ENCODE data around the gene GMDS.
A peak's percentile ranks its signal among the peaks of the same experiment; 100 is the strongest.

GMDS gene

GRCh38 chr6:1640476-1640875, 604.9 kb downstream of the GMDS start:
- Histone ChIP-seq H3K79me1 (replicated peaks; ENCODE audit: low read length, poor library complexity, severe bottlenecking) (no peaks in the 10 kb centered on the region), H3K36me3 (ENCODE audit: control insufficient read depth in 1 of 2, insufficient read depth in 2 of 2, low read depth in 1 of 2, low read length in 2 of 2) (peaks cover 0 to 11% of the 10 kb centered on the region in 2 experiments), H3K27ac (ENCODE audit: low read length, poor library complexity, severe bottlenecking) (no peak overlapping the region), H2AK5ac (ENCODE audit: low read length, severe bottlenecking) (no peak overlapping the region), H3K4me2 (ENCODE audit: low read length, poor library complexity, severe bottlenecking) (no peak overlapping the region), H3K27me3 (ENCODE audit: control insufficient read depth in 1 of 2, insufficient read depth in 1 of 2, low read length in 2 of 2) (no peaks in the 10 kb centered on the region), H2AFZ (ENCODE audit: low read depth, low read length) (no peak overlapping the region), H3K4ac (ENCODE audit: low read depth in 1 of 2, low read length in 2 of 2) (no peak overlapping the region), H2BK15ac (ENCODE audit: low read depth, poor library complexity, severe bottlenecking) (no peak overlapping the region), H3K4me3 (ENCODE audit: insufficient read depth in 1 of 2, low read depth in 1 of 2, low read length in 2 of 2) (no peak overlapping the region), H3K23ac (ENCODE audit: low read length in 2 of 2) (no peak overlapping the region), H3K18ac (ENCODE audit: low read depth in 1 of 2, low read length in 2 of 2) (no peak overlapping the region), H3K4me1 (ENCODE audit: control insufficient read depth, insufficient read depth, low read depth, low read length) (peaks cover 14% of the 10 kb centered on the region), H2BK5ac (ENCODE audit: low read depth, low read length, poor library complexity, severe bottlenecking) (no peak overlapping the region), H3K9ac (ENCODE audit: low read length) (no peak overlapping the region), H3K14ac (ENCODE audit: low read length in 2 of 2) (no peak overlapping the region), H4K91ac (ENCODE audit: low read length) (no peak overlapping the region), H2BK120ac (ENCODE audit: low read depth, low read length) (no peak overlapping the region), H2BK12ac (ENCODE audit: low read length in 2 of 2) (no peak overlapping the region), H4K8ac (ENCODE audit: low read length) (no peak overlapping the region), H3K9me3 (ENCODE audit: control insufficient read depth, low read length) (no peaks in the 10 kb centered on the region)
- WGBS, result 91% methylated on average over 8 of the region's 8 CpGs
- DNase-seq, result no peak

- Histone ChIP-seq H3K14ac (ENCODE audit: low read length in 2 of 2) (no peak overlapping the region), H2BK5ac (ENCODE audit: low read depth, low read length, poor library complexity, severe bottlenecking) (no peak overlapping the region), H4K91ac (ENCODE audit: low read length) (no peak overlapping the region), H3K27ac (ENCODE audit: low read length, poor library complexity, severe bottlenecking) (no peak overlapping the region), H3K23ac (ENCODE audit: low read length in 2 of 2) (no peak overlapping the region), H3K4me2 (ENCODE audit: low read length, poor library complexity, severe bottlenecking) (no peak overlapping the region), H4K8ac (ENCODE audit: low read length) (no peak overlapping the region), H3K9me3 (ENCODE audit: control insufficient read depth, low read length) (no peaks in the 10 kb centered on the region), H2BK12ac (ENCODE audit: low read length in 2 of 2) (no peak overlapping the region), H3K27me3 (ENCODE audit: control insufficient read depth in 1 of 2, insufficient read depth in 1 of 2, low read length in 2 of 2) (no peaks in the 10 kb centered on the region), H3K4ac (ENCODE audit: low read depth in 1 of 2, low read length in 2 of 2) (no peak overlapping the region), H3K18ac (ENCODE audit: low read depth in 1 of 2, low read length in 2 of 2) (no peak overlapping the region), H3K4me3 (ENCODE audit: insufficient read depth in 1 of 2, low read depth in 1 of 2, low read length in 2 of 2) (no peak overlapping the region), H3K4me1 (ENCODE audit: control insufficient read depth, insufficient read depth, low read depth, low read length) (peaks cover 15% of the 10 kb centered on the region), H2AK5ac (ENCODE audit: low read length, severe bottlenecking) (no peak overlapping the region), H3K36me3 (ENCODE audit: control insufficient read depth in 1 of 2, insufficient read depth in 2 of 2, low read depth in 1 of 2, low read length in 2 of 2) (peaks cover 0 to 11% of the 10 kb centered on the region in 2 experiments), H2AFZ (ENCODE audit: low read depth, low read length) (no peak overlapping the region), H3K79me1 (replicated peaks; ENCODE audit: low read length, poor library complexity, severe bottlenecking) (no peaks in the 10 kb centered on the region), H2BK120ac (ENCODE audit: low read depth, low read length) (no peak overlapping the region), H3K9ac (ENCODE audit: low read length) (no peak overlapping the region), H2BK15ac (ENCODE audit: low read depth, poor library complexity, severe bottlenecking) (no peak overlapping the region)
- no peak for DNase-seq
- 89% methylated on average over 9 of the region's 9 CpGs for WGBS
Observed at GRCh38 chr6:1639430-1639829, 606.0 kb downstream of the GMDS start.

DNA sequence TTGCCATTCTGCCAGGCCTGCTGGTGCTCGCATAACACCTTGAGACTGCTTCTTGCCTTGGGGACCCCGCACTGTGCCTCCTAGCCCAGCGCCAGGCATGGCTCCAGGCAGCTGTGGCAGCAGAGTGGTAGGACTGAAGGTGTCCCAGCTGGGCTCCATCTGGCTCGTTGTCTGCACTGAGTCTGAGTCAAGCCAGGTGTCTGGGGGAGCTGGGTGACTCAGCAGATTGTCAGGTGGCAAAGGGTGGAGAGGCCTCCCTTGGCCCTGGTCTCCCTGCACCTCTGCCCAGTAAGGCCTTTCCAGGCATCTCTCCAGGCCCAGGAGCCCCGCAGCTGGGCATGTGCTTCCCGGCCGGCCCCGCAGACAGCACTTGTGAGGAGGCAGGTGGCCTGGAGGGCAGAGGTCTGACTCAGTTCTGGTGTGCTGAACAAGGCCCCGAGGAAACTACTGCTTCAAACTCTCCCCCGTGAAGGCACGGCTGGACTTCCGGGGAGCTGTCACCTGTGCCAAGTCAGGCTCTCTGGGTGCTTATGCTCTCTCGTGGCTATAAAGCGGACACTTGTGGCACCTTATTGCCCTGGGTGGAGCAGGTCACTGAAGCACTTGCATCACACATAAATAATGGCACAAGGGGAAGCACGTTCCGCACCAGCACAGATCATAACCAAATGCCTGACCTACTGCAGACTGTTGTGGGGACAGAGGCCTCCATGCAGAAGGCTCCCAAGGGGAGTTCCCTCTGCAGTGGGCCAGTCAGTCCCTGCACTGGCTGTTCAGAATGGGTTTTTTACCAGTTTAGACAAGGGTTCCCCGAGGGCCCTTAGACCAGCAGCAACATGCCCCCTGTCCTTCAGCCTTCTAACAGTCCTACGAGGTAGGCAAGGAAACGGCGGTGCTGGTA, 608.2 kb downstream of the GMDS start:
- Histone ChIP-seq H2BK12ac (ENCODE audit: low read length in 2 of 2) (no peak overlapping the region), H3K23ac (ENCODE audit: low read length in 2 of 2) (no peak overlapping the region), H3K27me3 (ENCODE audit: control insufficient read depth in 1 of 2, insufficient read depth in 1 of 2, low read length in 2 of 2) (no peaks in the 10 kb centered on the region), H3K9ac (ENCODE audit: low read length) (no peak overlapping the region), H3K4me1 (ENCODE audit: control insufficient read depth, insufficient read depth, low read depth, low read length) (peaks cover 16% of the 10 kb centered on the region), H4K91ac (ENCODE audit: low read length) (no peak overlapping the region), H4K8ac (ENCODE audit: low read length) (no peak overlapping the region), H3K36me3 (ENCODE audit: control insufficient read depth in 1 of 2, insufficient read depth in 2 of 2, low read depth in 1 of 2, low read length in 2 of 2) (peaks cover 0 to 11% of the 10 kb centered on the region in 2 experiments), H2BK5ac (ENCODE audit: low read depth, low read length, poor library complexity, severe bottlenecking) (no peak overlapping the region), H2BK15ac (ENCODE audit: low read depth, poor library complexity, severe bottlenecking) (no peak overlapping the region), H2AK5ac (ENCODE audit: low read length, severe bottlenecking) (no peak overlapping the region), H2BK120ac (ENCODE audit: low read depth, low read length) (no peak overlapping the region), H3K27ac (ENCODE audit: low read length, poor library complexity, severe bottlenecking) (no peak overlapping the region), H3K18ac (ENCODE audit: low read depth in 1 of 2, low read length in 2 of 2) (no peak overlapping the region), H3K79me1 (replicated peaks; ENCODE audit: low read length, poor library complexity, severe bottlenecking) (no peaks in the 10 kb centered on the region), H3K9me3 (ENCODE audit: control insufficient read depth, low read length) (no peaks in the 10 kb centered on the region), H3K4me3 (ENCODE audit: insufficient read depth in 1 of 2, low read depth in 1 of 2, low read length in 2 of 2) (no peak overlapping the region), H3K4me2 (ENCODE audit: low read length, poor library complexity, severe bottlenecking) (no peak overlapping the region), H2AFZ (ENCODE audit: low read depth, low read length) (no peak overlapping the region), H3K14ac (ENCODE audit: low read length in 2 of 2) (peak overlapping the region in 1 of 2 experiments; percentile 8), H3K4ac (ENCODE audit: low read depth in 1 of 2, low read length in 2 of 2) (no peak overlapping the region)
- 89% methylated on average over 20 of the region's 20 CpGs for WGBS
- no peak for DNase-seq

- no peak overlapping the region for H2BK120ac ChIP-seq (ENCODE audit: low read depth, low read length)
- H3K27ac ChIP-seq (ENCODE audit: low read length, poor library complexity, severe bottlenecking), result no peak overlapping the region
- H2BK15ac ChIP-seq (ENCODE audit: low read depth, poor library complexity, severe bottlenecking), result no peak overlapping the region
- H4K8ac ChIP-seq (ENCODE audit: low read length), result no peak overlapping the region
- no peak overlapping the region for H4K91ac ChIP-seq (ENCODE audit: low read length)
- H3K9ac ChIP-seq (ENCODE audit: low read length), result no peak overlapping the region
- no peak overlapping the region for H2BK5ac ChIP-seq (ENCODE audit: low read depth, low read length, poor library complexity, severe bottlenecking)
- H3K23ac ChIP-seq (ENCODE audit: low read length in 2 of 2), result no peak overlapping the region
- H3K79me1 ChIP-seq (replicated peaks; ENCODE audit: low read length, poor library complexity, severe bottlenecking), result no peaks in the 10 kb centered on the region
- no peak overlapping the region for H3K4me2 ChIP-seq (ENCODE audit: low read length, poor library complexity, severe bottlenecking)
- no peak for DNase-seq
- no peak overlapping the region for H2AK5ac ChIP-seq (ENCODE audit: low read length, severe bottlenecking)
- peaks cover 0 to 11% of the 10 kb centered on the region in 2 experiments for H3K36me3 ChIP-seq (ENCODE audit: control insufficient read depth in 1 of 2, insufficient read depth in 2 of 2, low read depth in 1 of 2, low read length in 2 of 2)
- H3K9me3 ChIP-seq (ENCODE audit: control insufficient read depth, low read length), result no peaks in the 10 kb centered on the region
- H2AFZ ChIP-seq (ENCODE audit: low read depth, low read length), result no peak overlapping the region
- H2BK12ac ChIP-seq (ENCODE audit: low read length in 2 of 2), result no peak overlapping the region
- H3K4me1 ChIP-seq (ENCODE audit: control insufficient read depth, insufficient read depth, low read depth, low read length), result peaks cover 16% of the 10 kb centered on the region
- WGBS, result 90% methylated on average over 9 of the region's 9 CpGs
- no peaks in the 10 kb centered on the region for H3K27me3 ChIP-seq (ENCODE audit: control insufficient read depth in 1 of 2, insufficient read depth in 1 of 2, low read length in 2 of 2)
- H3K14ac ChIP-seq (ENCODE audit: low read length in 2 of 2), result no peak overlapping the region
- no peak overlapping the region for H3K4me3 ChIP-seq (ENCODE audit: insufficient read depth in 1 of 2, low read depth in 1 of 2, low read length in 2 of 2)
- no peak overlapping the region for H3K18ac ChIP-seq (ENCODE audit: low read depth in 1 of 2, low read length in 2 of 2)
- H3K4ac ChIP-seq (ENCODE audit: low read depth in 1 of 2, low read length in 2 of 2), result no peak overlapping the region
Observed at GRCh38 chr6:1636272-1636825, 609.1 kb downstream of the GMDS start.

Measured in mesenchymal stem cell (in vitro differentiated cells and primary cell).